Measurements from ENCODE around the gene SLC8A3.

DNA sequence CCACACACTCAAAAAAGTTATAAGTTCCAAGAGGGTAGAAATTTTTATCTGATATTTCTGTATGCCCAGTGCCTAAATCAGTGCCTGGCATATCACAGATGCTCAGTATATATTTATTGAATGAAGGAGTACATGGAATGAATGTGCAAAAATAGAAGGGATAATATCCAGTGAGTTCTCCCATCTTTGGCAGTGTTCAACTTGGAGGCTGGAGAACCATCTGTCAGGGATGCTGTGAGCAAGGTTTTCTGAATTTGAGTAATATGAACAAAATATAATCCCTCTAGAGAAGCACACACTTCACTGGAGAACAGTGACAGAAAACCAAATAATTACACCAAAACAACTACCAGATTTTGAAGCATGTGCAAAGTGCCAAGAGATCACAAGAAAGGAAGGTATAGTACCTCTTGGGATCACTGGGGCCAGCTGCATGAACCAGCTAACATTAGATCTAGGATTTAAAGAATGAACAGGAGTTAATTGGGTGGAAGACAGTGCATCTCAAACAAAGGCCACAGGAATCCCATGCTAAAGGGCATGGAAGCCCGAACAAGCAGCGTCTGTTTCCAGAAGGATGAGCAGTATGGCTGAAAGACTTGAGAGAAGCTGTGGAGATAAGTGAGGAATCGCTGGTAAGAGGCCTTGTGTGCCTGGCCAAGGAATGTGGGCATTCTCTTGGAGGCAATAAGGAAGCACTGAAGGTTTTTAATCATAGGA, 11.5 kb downstream of the SLC8A3 start:
- TF ChIP-seq CTCF (IDR thresholded peaks at IDR 0.05) (no peak), POLR2A (IDR thresholded peaks at IDR 0.05) (no peak), EP300 (IDR thresholded peaks at IDR 0.05) (no peak)
